Measurements from ENCODE around the gene MPRIP. TPM values are rescaled to one million over a fixed set of nuclear protein-coding genes. Genes with fewer than 3 reads are reported as not detected.

MPRIP gene
- total RNA-seq, 2 experiments from 2014 or later: 132 to 135 TPM

DNA sequence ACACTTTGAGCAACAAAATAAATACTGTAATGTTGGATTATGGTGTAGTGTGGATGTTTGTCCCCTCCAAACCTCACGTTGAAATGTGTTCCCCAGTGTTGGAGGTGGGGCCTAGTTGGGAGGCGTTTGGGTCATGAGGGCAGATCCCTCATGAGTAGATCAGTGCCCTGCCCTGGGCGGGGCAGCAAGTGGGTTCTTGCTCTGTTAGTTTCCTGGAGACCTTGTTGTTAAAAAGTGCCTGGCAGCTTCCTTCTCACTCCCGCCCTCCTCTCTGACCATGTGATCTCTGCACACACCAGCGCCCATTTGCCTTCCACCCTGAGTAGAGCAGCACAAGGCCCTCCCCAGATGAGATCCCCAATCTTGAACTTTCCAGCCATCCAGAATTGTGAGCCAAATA lies 67.7 kb downstream of the MPRIP start:
- Mint-ChIP-seq H3K27me3 (no peaks in the 10 kb centered on the region), H3K4me1 (ENCODE audit: low read depth) (peaks cover 60% of the 10 kb centered on the region), H3K36me3 (ENCODE audit: low read depth) (no peaks in the 10 kb centered on the region), H3K4me3 (no peak overlapping the region), H3K27ac (peak overlapping the region; percentile 80), H3K9me3 (no peaks in the 10 kb centered on the region)
- TF ChIP-seq, protein P1, sequence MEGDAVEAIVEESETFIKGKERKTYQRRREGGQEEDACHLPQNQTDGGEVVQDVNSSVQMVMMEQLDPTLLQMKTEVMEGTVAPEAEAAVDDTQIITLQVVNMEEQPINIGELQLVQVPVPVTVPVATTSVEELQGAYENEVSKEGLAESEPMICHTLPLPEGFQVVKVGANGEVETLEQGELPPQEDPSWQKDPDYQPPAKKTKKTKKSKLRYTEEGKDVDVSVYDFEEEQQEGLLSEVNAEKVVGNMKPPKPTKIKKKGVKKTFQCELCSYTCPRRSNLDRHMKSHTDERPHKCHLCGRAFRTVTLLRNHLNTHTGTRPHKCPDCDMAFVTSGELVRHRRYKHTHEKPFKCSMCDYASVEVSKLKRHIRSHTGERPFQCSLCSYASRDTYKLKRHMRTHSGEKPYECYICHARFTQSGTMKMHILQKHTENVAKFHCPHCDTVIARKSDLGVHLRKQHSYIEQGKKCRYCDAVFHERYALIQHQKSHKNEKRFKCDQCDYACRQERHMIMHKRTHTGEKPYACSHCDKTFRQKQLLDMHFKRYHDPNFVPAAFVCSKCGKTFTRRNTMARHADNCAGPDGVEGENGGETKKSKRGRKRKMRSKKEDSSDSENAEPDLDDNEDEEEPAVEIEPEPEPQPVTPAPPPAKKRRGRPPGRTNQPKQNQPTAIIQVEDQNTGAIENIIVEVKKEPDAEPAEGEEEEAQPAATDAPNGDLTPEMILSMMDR (IDR thresholded peaks at IDR 0.05): no peak
- intact Hi-C loops (cut with micrococcal nuclease): loop anchor here (10.0 kb wide), 1 partner anchor 105 kb away; no protein-coding TSS in a partner anchor
- ATAC-seq: peak; percentile 50
- ChIA-PET CTCF (no interaction called here), POLR2A (no interaction called here)
- DNase-seq: peak; percentile 35

DNA sequence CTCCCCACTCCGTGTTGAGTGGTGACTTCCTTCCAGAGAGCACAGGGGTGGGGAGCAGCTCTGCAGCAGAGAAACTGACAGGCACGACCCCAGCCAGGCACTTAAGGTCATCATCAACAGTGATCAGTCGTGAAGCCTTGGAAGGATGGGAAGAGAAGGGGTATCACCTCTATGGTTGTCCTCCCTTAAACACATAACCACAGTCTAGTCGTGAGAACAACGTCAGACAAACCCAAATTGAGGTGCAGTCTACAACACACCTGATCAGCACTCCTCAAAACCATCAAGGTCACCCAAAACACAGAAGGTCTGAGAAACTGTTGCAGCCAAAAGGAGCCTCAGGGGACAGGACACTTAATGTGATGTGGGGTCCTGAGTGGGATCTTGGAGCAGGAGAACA lies 68.3 kb downstream of the MPRIP start:
- ChIA-PET CTCF (interaction anchor here (2.0 kb wide), 1 partner anchor 31 kb away, joined by 6 read pairs; no protein-coding TSS in a partner anchor), POLR2A (no interaction called here)
- no peak for DNase-seq
- Mint-ChIP-seq H3K27me3 (no peaks in the 10 kb centered on the region), H3K36me3 (ENCODE audit: low read depth) (no peaks in the 10 kb centered on the region), H3K4me3 (no peak overlapping the region), H3K27ac (peak overlapping the region; percentile 20), H3K9me3 (no peaks in the 10 kb centered on the region), H3K4me1 (ENCODE audit: low read depth) (peaks cover 66% of the 10 kb centered on the region)
- ATAC-seq: no peak
- intact Hi-C loops (cut with micrococcal nuclease): loop anchor here (10.0 kb wide), 1 partner anchor 106 kb away; no protein-coding TSS in a partner anchor
- TF ChIP-seq, protein P1 (IDR thresholded peaks at IDR 0.05): no peak

DNA sequence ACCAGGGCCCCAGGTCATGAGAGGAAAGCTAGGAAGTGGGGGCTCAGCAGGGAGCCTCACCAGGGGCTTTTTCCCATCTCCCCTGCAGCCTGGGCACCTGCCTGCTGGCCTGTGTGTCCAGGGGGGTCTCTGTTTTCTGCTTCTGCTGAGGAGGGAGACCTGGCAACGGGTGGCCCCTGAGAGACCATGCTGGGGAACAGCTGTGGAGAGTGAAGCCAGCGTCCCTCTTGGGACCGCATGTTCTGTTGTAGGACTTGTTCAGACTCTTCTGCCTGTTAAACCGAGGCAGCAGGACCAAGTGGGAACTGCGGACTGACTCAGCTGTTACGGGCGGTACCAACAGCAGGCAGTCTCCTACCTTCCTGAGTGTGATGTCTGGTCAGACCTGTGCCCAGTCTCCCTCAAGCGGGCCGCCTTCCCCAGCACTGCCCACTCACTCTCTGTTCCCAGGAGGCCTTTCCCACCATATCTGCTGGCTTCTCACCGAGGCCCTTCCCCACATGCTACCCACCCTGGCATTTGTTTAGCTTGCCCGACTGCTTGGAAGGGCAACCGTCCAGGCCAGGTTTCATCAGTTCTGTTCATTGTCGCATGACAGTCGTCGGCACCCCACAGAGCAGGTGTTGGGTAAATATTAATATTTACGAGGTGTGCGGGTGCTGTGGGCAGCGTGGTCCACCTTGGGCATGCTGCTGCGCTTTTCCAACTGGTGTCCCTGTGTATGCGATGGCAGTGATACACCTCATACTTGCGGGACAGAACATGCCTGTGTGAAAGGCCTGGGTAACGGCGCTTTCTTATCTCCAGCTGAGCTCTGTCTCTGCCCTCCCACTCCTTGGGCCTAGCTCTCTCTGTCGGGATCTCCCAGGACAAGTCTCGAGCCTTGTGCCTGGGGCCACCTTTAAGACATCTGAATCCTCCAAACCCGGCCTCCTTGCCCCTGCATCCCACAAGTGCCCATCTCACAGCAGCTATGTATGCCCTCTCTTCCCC lies 69.4 kb downstream of the MPRIP start:
- Mint-ChIP-seq H3K4me3 (no peak overlapping the region), H3K9me3 (no peaks in the 10 kb centered on the region), H3K36me3 (ENCODE audit: low read depth) (no peaks in the 10 kb centered on the region), H3K27ac (peak overlapping the region; percentile 51), H3K4me1 (ENCODE audit: low read depth) (peaks cover 72% of the 10 kb centered on the region), H3K27me3 (no peaks in the 10 kb centered on the region)
- DNase-seq (no peak), ATAC-seq (no peak)
- TF ChIP-seq, protein P1 (IDR thresholded peaks at IDR 0.05): no peak
- POLR2A ChIA-PET: interaction anchor here (1.0 kb wide), 1 partner anchor 8 kb away, joined by 3 read pairs; no protein-coding TSS in a partner anchor
- intact Hi-C loops (cut with micrococcal nuclease): loop anchor here (10.0 kb wide), 1 partner anchor 107 kb away; no protein-coding TSS in a partner anchor
- CTCF ChIA-PET: interaction anchor here (2.0 kb wide), 1 partner anchor 30 kb away, joined by 6 read pairs; no protein-coding TSS in a partner anchor

DNA sequence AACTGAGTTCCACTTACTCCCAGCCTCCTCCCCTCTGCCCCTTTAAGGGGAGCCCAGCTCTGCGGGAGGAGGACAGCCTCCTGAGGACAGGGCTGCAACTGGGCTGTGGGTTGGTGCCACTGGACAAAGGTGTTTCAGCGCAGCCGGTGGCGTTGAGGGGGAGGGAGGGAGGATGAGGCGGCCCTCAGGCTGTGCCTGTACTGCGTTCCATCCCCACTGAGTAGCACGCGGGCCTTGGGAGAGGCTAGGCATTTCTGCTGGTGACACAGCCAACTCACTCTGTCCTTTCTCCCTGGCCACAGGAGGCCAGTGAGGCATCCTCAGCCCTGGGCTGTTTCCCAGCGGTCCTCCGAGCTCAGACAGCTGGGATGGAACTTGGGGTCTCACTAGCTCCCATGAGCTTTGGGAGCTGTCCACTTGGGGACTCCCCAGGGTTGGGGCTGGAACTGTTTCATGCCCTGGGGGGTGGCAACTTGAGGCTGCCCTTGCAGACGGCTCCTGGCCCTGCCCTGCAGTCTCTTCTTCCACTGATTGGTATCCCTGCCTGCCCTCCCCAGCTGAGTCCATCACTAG lies 70.5 kb downstream of the MPRIP start:
- POLR2A ChIA-PET: no interaction called here
- H3K27me3 Mint-ChIP-seq: no peaks in the 10 kb centered on the region
- no peak for DNase-seq
- peaks cover 71% of the 10 kb centered on the region for H3K4me1 Mint-ChIP-seq (ENCODE audit: low read depth)
- CTCF ChIA-PET: interaction anchor here (1.0 to 1.2 kb wide), 2 partner anchors 8 to 10 kb away, joined by 3 read pairs; no protein-coding TSS in a partner anchor
- intact Hi-C loops (cut with micrococcal nuclease): loop anchor here (10.0 kb wide), 1 partner anchor 108 kb away; no protein-coding TSS in a partner anchor
- no peak overlapping the region for H3K27ac Mint-ChIP-seq
- no peaks in the 10 kb centered on the region for H3K9me3 Mint-ChIP-seq
- no peaks in the 10 kb centered on the region for H3K36me3 Mint-ChIP-seq (ENCODE audit: low read depth)
- H3K4me3 Mint-ChIP-seq: no peak overlapping the region
- no peak for ATAC-seq
- TF ChIP-seq, protein P1 (IDR thresholded peaks at IDR 0.05): no peak

Measured in activated CD8-positive, alpha-beta T cell treated with anti-CD3 and anti-CD28 coated beads for 36 hours (primary cell).